Activated CD8-positive, alpha-beta memory T cell treated with anti-CD3 and anti-CD28 coated beads, Interleukin-2, amount 10 ng/mL, durations not matched to agents 7 days and 5 days (primary cell): Measurements from ENCODE around the gene TMEM91. TPM values are rescaled to one million over a fixed set of nuclear protein-coding genes. Genes with fewer than 3 reads are reported as not detected.
"Not testable (repeated sequence)": the region's sequence is repeated elsewhere in the genome, so short reads cannot be mapped to it uniquely, and the experiment has no call there.

ENCODE experiments used
- ATAC-seq: fragments of 150-1000 bp; cut with Tn5 transposase; one replicate; pipeline ENCODE4 v1.10.0; 2021; ENCODE audit warnings: moderate library complexity
- CTCF ChIA-PET: fragments of 350-600 bp; sonication (Branson Sonifier 250); formaldehyde crosslinking; loops from one replicate; lab custom pipeline; 2021; ENCODE audit warnings: antibody characterized with exemption; lab: Charles Lee
- DNase-seq: peaks from one replicate; pipeline ENCODE4 v3.0.0-alpha.2; 2020
- H3K27ac Mint-ChIP-seq: one replicate; pipeline ENCODE4 v1.8.0; 2021; ENCODE audit warnings: mild to moderate bottlenecking, mixed read lengths
- H3K27me3 Mint-ChIP-seq: one replicate; pipeline ENCODE4 v1.8.0; 2021; ENCODE audit warnings: mixed read lengths
- H3K36me3 Mint-ChIP-seq: one replicate; pipeline ENCODE4 v1.8.0; 2021; ENCODE audit warnings: mild to moderate bottlenecking, mixed read lengths
- H3K4me1 Mint-ChIP-seq: one replicate; pipeline ENCODE4 v1.8.0; 2021; ENCODE audit warnings: mixed read lengths
- H3K4me3 Mint-ChIP-seq: one replicate; pipeline ENCODE4 v1.8.0; 2021; ENCODE audit warnings: mild to moderate bottlenecking, moderate library complexity, mixed read lengths
- H3K9me3 Mint-ChIP-seq: one replicate; pipeline ENCODE4 v1.8.0; 2022; ENCODE audit warnings: low read depth, mixed read lengths
- total RNA-seq, 2 experiments: library from RNA; stranded (reverse); gene quantifications; one replicate each; pipeline ENCODE4 v1.2.3, GENCODE V29; 2021

The TMEM91 gene
- total RNA-seq, 2 experiments from 2014 or later = 4.8 to 6.0 TPM

DNA sequence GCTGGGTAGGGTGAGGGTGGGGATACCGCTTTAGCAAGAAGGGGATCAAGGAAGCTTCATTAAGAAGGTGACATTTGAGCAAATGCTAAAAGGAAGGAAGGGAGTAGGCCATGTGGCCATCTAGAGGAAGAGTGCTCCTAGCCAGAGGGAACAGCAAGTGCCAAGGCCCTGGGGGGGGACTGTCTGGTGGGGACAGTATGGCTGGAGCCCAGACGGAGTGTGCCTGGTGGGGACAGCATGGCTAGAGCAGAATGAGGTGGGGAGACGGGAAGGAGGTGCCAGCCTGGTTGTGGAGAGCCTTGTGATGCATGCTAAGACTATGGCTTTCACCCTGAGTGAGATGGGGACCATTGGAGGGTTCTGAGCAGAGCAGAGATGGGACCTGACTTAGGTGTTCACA is 20.5 kb upstream of the TMEM91 start:
- CTCF ChIA-PET = interaction anchor here (1.0 to 4.3 kb wide), 10 partner anchors 8 to 152 kb away, joined by 3 to 17 read pairs (median 6); partner anchors contain the start of genes B9D2 and HNRNPUL1
- Mint-ChIP-seq H3K4me1 (peaks cover 43% of the 10 kb centered on the region), H3K36me3 (peaks cover 10% of the 10 kb centered on the region), H3K4me3 (no peak overlapping the region), H3K27me3 (no peaks in the 10 kb centered on the region), H3K27ac (peak overlapping the region; percentile 76), H3K9me3 (no peaks in the 10 kb centered on the region)
- DNase-seq (no peak), ATAC-seq (no peak)

DNA sequence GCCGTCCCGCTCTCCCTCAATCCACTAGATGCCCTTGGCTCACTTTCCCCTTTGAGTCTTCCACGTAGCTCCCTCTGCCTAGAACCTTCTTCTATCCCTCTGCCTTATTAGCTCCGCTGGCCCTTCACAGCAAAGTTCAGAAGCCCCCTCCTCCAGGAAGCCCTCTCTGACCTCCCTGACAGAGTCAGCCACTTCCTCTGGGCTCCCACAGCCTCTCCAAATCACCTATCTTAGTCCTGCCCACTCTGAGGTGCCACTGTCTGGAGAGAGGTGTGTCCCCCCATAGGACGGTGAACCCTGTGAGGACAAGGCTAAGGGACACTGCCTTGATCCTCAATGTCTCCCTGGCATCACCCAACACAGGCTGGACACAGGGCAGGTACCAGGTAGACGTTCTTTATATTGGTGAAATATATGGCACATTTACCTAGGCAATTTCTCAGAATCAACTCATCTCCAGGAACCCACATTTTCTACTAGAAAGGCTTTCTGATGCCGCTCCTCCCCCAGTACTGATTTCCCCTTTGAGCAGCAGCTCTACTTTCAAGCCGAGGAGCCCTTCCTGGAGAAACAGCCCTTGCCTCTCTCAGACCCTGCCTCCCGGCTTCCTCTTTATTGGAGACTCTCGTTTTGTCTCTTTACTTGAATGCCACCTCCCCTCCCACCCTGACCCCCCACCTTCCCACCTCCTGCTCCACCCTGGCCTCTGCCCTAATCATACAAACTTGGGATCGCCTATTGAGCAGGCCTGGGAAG is 19.2 kb upstream of the TMEM91 start:
- Mint-ChIP-seq H3K36me3 (peaks cover 7% of the 10 kb centered on the region), H3K27me3 (no peaks in the 10 kb centered on the region), H3K4me1 (peaks cover 41% of the 10 kb centered on the region), H3K9me3 (no peaks in the 10 kb centered on the region), H3K27ac (peak overlapping the region; percentile 89), H3K4me3 (peak overlapping the region; percentile 7)
- CTCF ChIA-PET = interaction anchor here (0.6 to 4.3 kb wide), 9 partner anchors 8 to 506 kb away, joined by 3 to 17 read pairs (median 3); partner anchors contain the start of genes B3GNT8 and HNRNPUL1
- DNase-seq (peak; percentile 54), ATAC-seq (no peak)

DNA sequence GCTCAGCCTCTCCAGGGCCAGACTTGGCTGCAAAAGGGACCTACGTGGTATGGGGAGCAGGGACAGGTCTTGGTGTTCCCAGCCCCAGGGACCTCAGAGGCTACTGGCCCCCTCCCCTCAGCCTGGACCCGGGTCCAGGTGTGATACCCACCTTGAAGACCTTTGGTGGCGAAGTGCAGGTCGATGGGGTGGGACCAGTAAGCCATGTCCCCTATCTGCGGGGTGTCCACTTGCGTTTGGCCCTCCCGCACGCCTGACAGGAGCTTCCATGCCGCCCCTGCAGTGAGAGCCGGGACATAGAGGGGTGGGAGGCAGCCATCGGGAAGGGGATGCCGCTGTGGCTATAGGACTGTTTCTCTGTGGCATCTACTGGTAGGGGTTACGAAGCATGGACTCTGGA is 18.6 kb upstream of the TMEM91 start:
- DNase-seq (no peak), ATAC-seq (no peak)
- Mint-ChIP-seq H3K9me3 (no peaks in the 10 kb centered on the region), H3K4me1 (peaks cover 45% of the 10 kb centered on the region), H3K27me3 (no peaks in the 10 kb centered on the region), H3K4me3 (no peak overlapping the region), H3K27ac (peak overlapping the region; percentile 89), H3K36me3 (peaks cover 5% of the 10 kb centered on the region)
- CTCF ChIA-PET = interaction anchor here (0.6 to 4.3 kb wide), 8 partner anchors 8 to 505 kb away, joined by 3 to 17 read pairs (median 3); partner anchors contain the start of gene HNRNPUL1

DNA sequence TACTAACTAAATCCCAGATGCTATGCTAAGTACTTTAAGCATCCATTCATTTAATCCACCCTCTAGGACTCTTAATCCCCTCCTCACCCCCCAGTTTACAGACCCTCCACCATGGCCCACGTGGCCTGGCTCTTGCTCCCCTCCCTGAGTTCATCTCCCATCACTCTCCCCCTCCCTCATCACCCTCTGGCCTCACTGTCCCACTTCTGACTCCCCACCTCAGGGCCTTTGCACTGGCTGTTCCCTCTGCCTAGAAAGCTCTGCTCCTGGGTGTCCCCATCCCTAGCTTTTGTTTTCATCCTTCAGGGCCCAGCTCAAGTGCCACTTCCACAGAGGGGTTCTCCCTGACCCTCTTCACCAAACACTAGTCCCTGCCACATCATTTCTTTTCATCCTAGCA is 16.6 kb upstream of the TMEM91 start:
- no peak overlapping the region for H3K27ac Mint-ChIP-seq
- H3K9me3 Mint-ChIP-seq = no peaks in the 10 kb centered on the region
- H3K4me3 Mint-ChIP-seq = no peak overlapping the region
- CTCF ChIA-PET = no interaction called here
- DNase-seq = no peak
- no peaks in the 10 kb centered on the region for H3K27me3 Mint-ChIP-seq
- H3K36me3 Mint-ChIP-seq = peaks cover 4% of the 10 kb centered on the region
- no peak for ATAC-seq
- H3K4me1 Mint-ChIP-seq = peaks cover 52% of the 10 kb centered on the region

DNA sequence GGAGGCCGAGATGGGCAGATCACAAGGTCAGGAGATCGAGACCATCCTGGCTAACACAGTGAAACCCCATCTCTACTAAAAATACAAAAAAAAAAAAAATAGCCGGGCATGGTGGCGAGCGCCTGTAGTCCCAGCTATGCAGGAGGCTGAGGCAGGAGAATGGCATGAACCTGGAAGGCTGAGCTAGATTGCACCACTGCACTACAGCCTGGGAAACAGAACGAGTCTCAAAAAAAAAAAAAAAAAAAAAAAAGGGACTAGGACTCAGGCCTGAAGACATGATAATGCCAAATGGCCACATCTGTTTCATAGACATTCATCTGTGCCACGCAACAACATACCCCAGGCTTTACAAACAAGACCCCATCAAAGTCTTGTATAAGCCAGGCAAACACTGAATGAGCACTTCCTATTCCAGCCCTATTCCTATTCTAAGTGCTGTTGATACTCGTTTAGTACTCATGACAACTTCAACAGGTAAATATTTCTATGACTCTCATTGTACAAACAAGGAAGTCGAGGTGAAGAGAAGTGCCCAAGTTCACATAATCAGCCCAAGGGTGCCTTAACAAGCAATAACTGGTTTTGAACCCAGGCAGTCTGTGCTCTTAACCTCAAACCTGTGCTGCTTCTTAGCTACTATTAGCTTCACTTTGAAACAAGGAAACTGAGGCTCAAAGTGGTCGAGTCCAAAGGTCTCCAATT is 14.0 kb upstream of the TMEM91 start:
- Mint-ChIP-seq H3K27ac (peak overlapping the region; percentile 95), H3K4me3 (no peak overlapping the region), H3K4me1 (peaks cover 38% of the 10 kb centered on the region)

DNA sequence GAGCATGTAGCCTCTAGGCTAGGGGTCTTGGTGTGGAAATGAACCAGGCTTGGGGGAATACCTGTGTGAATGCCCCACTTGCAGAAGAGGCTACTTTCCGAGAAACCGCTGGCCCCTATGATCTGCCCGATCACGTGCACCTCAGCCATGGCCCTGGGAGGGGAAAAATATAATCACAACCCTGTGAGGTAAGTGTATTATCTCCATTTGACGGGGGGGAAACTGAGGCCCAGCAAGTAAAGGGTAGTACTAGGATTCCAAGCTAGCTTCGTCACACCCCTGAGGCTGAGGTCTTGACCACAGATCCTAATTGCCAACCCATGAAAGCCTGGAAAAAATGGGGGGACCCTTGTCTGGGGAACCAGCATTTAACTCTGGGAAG is 13.0 kb upstream of the TMEM91 start:
- peaks cover 2% of the 10 kb centered on the region for H3K36me3 Mint-ChIP-seq
- ATAC-seq (no peak), DNase-seq (peak; percentile 41)
- peak overlapping the region; percentile 90 for H3K4me3 Mint-ChIP-seq
- no peaks in the 10 kb centered on the region for H3K27me3 Mint-ChIP-seq
- CTCF ChIA-PET = interaction anchor here (0.7 to 4.7 kb wide), 11 partner anchors 8 to 101 kb away, joined by 3 to 51 read pairs (median 11); partner anchors contain the start of genes DMAC2 and TGFB1
- peaks cover 30% of the 10 kb centered on the region for H3K4me1 Mint-ChIP-seq
- no peaks in the 10 kb centered on the region for H3K9me3 Mint-ChIP-seq
- peak overlapping the region; percentile 95 for H3K27ac Mint-ChIP-seq

More for the DNA sequence above, 14.0 kb upstream of the TMEM91 start:
- no peaks in the 10 kb centered on the region for H3K27me3 Mint-ChIP-seq
- no peak for DNase-seq
- CTCF ChIA-PET = interaction anchor here (3.1 to 4.7 kb wide), 2 partner anchors 10 to 13 kb away, joined by 11 to 51 read pairs; partner anchors contain the start of gene TGFB1
- no peaks in the 10 kb centered on the region for H3K9me3 Mint-ChIP-seq
- ATAC-seq = no peak
- H3K36me3 Mint-ChIP-seq = peaks cover 2% of the 10 kb centered on the region

DNA sequence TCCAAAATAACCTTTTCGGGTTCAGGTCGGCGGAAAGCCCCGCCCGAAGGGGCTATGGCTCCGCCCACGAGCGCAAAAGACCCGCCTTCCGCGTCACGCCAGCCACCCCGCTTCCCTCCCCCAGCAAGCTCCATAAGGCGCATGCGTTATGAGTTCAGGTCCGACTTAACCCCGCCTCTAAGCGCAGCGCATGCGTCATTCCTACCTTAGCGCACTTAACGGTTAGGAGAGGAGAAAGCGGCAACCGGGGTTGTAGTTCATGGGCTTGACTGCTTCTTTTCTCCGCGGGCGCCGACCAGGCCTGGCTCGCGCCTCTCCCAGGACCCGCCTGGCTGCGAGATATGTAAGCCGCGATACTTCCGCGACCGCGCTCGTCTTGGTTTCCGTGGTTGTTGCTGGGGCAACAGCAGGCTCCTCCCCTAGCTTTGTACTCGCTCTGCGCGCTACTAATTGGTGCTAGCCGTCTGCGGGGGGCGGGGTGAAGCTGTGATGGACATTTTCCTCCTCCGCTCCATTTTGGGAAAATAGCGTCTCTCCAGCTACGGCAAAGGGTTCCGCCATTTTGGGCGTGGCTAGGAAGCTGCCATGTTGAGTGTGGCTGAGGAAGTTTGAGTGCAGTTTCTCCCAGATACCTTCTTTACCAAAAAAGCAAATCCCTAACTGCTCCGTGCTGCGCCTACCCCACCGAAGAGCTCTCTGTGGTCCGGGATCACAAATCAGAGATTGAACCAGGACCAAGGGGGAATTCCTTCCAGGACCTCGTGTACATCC is 12.4 kb upstream of the TMEM91 start, which contains the start of gene B9D2:
Gene B9D2, minus strand, starts transcription at position 397 of the 771 bp plus-strand sequence. CDS start 630 bp downstream, outside the sequence.
- Mint-ChIP-seq H3K4me3 (peak within 1 kb of the TSS; percentile 90), H3K27ac (peak within 1 kb of the TSS; percentile 95), H3K9me3 (no peaks in the 10 kb centered on the region), H3K36me3 (peaks cover 2% of the 10 kb centered on the region), H3K4me1 (peaks cover 27% of the 10 kb centered on the region), H3K27me3 (no peaks in the 10 kb centered on the region)
- ATAC-seq (peak; percentile 95), DNase-seq (peak; percentile 99)
- CTCF ChIA-PET = interaction anchor here (0.7 to 4.7 kb wide), 13 partner anchors 9 to 765 kb away, joined by 3 to 51 read pairs (median 4); partner anchors contain the start of genes DMAC2 and TGFB1

DNA sequence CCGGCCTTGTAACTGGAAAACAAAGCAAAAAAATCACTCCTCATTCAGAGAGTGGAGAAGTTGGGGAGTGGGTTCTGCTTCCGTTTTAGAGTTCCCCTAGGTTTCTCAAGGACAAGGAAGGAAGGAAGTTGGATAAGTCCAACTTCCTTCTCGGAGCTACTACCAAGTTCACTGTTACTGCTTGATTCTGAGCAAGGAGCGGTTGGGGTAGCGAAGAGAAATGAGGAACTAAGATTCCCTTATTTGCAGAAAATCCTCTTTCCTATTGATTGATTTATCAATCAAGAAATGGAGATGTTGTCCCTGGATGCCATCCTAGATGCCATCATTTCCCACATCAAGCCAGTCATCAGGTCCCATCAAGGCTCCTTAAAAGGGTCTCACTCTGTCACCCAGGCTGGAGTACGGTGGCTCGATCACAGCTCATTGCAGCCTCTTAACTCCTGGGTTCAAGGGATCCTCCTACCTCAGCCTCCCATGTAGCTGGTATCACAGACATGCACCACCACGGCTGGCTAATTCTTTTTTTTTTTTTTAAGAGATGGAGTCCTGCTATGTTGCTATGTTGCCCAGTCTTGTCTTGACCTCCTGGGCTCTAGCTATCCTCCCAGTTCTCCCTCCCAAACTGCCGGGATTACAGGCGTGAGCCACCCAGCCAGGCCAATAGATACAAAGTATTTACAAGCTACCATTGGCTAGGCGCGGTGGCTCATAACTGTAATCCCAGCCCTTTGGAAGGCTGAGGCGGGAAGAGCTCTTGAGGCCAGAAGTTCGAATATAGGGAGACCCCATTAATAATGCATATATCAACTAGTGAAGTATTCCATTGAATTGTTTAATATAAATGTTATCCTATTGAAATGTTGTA is 11.6 kb upstream of the TMEM91 start:
- DNase-seq (no peak), ATAC-seq (no peak)
- CTCF ChIA-PET = interaction anchor here (1.0 to 4.7 kb wide), 14 partner anchors 8 to 766 kb away, joined by 3 to 51 read pairs (median 4); partner anchors contain the start of genes DMAC2 and TGFB1
- no peaks in the 10 kb centered on the region for H3K27me3 Mint-ChIP-seq
- H3K36me3 Mint-ChIP-seq = peaks cover 2% of the 10 kb centered on the region
- H3K27ac Mint-ChIP-seq = peak overlapping the region; percentile 95
- no peaks in the 10 kb centered on the region for H3K9me3 Mint-ChIP-seq
- peak overlapping the region; percentile 90 for H3K4me3 Mint-ChIP-seq
- peaks cover 27% of the 10 kb centered on the region for H3K4me1 Mint-ChIP-seq

DNA sequence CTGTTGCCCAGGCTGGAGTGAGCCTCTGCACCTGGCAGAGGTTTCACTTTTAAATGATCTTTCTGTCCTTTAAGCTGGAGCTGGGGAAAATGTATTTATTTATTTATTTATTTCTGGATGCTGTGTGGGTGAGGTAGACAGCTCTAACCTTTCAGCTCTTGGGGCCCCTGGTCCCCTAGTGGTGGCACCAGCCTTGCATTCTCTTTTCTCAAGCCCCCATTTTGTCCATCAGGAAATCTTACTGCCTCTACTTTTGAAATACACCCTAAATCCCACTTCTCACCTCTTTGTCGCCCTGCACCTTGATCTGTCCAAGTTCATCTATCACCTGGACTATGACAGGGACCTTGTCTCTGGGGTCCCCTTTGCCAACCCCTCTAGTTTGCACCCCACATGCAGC is 10.2 kb upstream of the TMEM91 start:
- CTCF ChIA-PET = interaction anchor here (0.7 to 4.7 kb wide), 6 partner anchors 9 to 65 kb away, joined by 3 to 51 read pairs (median 8); partner anchors contain the start of gene TGFB1
- ATAC-seq = no peak
- peak overlapping the region; percentile 19 for H3K27ac Mint-ChIP-seq

DNA sequence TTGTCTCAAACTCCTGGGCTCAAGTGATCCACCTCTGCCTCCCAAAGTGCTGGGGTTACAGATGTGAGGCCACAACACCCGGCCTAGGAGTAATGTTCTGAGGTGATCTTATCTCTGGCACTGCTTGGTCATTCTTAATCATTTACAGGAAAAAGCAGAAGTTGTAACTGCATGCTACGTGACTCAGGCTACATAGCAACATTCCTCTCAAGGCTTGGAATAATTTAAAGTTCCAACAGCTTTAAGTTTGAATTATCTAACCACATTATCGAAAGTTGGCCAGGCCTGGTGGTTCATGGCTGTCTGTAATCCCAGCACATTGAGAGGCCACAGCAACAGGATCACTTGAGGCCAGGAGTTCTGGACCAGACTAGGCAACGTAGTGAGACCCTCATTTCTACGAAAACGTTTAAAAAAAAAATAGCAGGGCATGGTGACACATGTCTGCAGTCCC is 8.5 kb upstream of the TMEM91 start:
- no peak for ATAC-seq
- H3K4me1 Mint-ChIP-seq = peaks cover 22% of the 10 kb centered on the region
- no peaks in the 10 kb centered on the region for H3K27me3 Mint-ChIP-seq
- CTCF ChIA-PET = no interaction called here
- no peak overlapping the region for H3K27ac Mint-ChIP-seq
- no peak for DNase-seq
- H3K36me3 Mint-ChIP-seq = peaks cover 2% of the 10 kb centered on the region
- no peak overlapping the region for H3K4me3 Mint-ChIP-seq
- no peaks in the 10 kb centered on the region for H3K9me3 Mint-ChIP-seq

More for the DNA sequence above, 10.2 kb upstream of the TMEM91 start:
- DNase-seq = peak; percentile 52
- no peaks in the 10 kb centered on the region for H3K27me3 Mint-ChIP-seq
- H3K9me3 Mint-ChIP-seq = no peaks in the 10 kb centered on the region
- H3K4me1 Mint-ChIP-seq = peaks cover 27% of the 10 kb centered on the region
- H3K36me3 Mint-ChIP-seq = peaks cover 2% of the 10 kb centered on the region
- no peak overlapping the region for H3K4me3 Mint-ChIP-seq

DNA sequence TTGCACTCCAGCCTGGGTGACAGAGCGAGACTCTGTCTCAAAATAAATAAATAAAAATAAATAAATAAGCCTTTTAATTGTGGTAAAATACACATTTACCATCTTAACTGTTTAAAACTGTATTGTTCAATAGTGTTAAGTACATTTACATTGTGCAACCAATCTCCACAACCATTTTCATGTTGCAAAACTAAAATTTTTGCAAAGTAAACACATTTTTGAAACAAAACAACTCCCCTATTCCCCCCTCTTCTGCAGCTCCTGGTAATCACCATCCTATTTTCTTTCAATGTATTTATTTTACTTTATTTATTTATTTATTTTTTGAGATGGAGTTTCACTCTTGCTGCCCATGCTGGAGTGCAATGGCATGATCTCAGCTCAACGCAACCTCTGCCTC is 6.6 kb upstream of the TMEM91 start:
- Mint-ChIP-seq H3K36me3 (no peaks in the 10 kb centered on the region), H3K9me3 (no peaks in the 10 kb centered on the region), H3K4me1 (peaks cover 10% of the 10 kb centered on the region), H3K27ac (no peak overlapping the region), H3K27me3 (no peaks in the 10 kb centered on the region), H3K4me3 (no peak overlapping the region)
- ATAC-seq (no peak), DNase-seq (no peak)
- CTCF ChIA-PET = interaction anchor here (1.1 to 2.1 kb wide), 2 partner anchors 12 to 70 kb away, joined by 3 to 5 read pairs; partner anchors contain the start of gene DMAC2

DNA sequence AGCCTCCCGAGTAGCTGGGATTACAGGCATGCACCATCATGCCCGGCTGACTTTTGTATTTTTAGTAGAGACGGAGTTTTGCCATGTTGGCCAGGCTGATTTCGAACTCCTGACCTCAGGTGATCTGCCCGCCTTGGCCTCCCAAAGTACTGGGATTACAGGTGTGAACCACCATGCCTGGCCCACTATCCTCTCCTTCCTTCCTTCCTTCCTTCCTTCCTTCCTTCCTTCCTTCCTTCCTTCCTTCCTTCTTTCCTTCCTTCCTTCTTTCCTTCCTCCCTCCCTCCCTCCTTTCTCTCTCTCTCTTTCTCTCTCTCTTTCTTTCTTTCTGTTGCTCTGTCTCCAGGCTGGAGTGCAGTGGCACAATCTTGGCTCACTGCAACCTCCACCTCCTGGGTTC is 5.2 kb upstream of the TMEM91 start:
- H3K9me3 Mint-ChIP-seq, H3K4me1 Mint-ChIP-seq, H3K4me3 Mint-ChIP-seq, H3K27me3 Mint-ChIP-seq, ATAC-seq, H3K27ac Mint-ChIP-seq, DNase-seq, H3K36me3 Mint-ChIP-seq, CTCF ChIA-PET: not testable (repeated sequence)
